ENCODE results near the gene OBP2A. TPM values are rescaled to one million over a fixed set of nuclear protein-coding genes. Genes with fewer than 3 reads are reported as not detected.

Gene OBP2A
- total RNA-seq, 1 donor from 2014 or later = not detected

- Mint-ChIP-seq H3K9me3 (peaks cover 6% of the 10 kb centered on the region), H3K27ac (no peak overlapping the region), H3K4me1 (no peaks in the 10 kb centered on the region), H3K36me3 (ENCODE audit: low read depth) (no peaks in the 10 kb centered on the region), H3K27me3 (peaks cover 12% of the 10 kb centered on the region), H3K4me3 (no peak overlapping the region)
- DNase-seq (no peak), ATAC-seq (ENCODE audit: low read depth) (no peak)
- intact Hi-C loops (cut with micrococcal nuclease) = no loop called here
- ChIA-PET POLR2A (no interaction called here), CTCF (no interaction called here)
- TF ChIP-seq, protein P1, sequence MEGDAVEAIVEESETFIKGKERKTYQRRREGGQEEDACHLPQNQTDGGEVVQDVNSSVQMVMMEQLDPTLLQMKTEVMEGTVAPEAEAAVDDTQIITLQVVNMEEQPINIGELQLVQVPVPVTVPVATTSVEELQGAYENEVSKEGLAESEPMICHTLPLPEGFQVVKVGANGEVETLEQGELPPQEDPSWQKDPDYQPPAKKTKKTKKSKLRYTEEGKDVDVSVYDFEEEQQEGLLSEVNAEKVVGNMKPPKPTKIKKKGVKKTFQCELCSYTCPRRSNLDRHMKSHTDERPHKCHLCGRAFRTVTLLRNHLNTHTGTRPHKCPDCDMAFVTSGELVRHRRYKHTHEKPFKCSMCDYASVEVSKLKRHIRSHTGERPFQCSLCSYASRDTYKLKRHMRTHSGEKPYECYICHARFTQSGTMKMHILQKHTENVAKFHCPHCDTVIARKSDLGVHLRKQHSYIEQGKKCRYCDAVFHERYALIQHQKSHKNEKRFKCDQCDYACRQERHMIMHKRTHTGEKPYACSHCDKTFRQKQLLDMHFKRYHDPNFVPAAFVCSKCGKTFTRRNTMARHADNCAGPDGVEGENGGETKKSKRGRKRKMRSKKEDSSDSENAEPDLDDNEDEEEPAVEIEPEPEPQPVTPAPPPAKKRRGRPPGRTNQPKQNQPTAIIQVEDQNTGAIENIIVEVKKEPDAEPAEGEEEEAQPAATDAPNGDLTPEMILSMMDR (IDR thresholded peaks at IDR 0.05) = no peak
Observed at GRCh38 chr9:135565141-135565628, 19.3 kb downstream of the OBP2A start.

GRCh38 chr9:135565636-135566035, 19.7 kb downstream of the OBP2A start:
- Mint-ChIP-seq H3K36me3 (ENCODE audit: low read depth) (no peaks in the 10 kb centered on the region), H3K4me1 (no peaks in the 10 kb centered on the region), H3K27me3 (peaks cover 13% of the 10 kb centered on the region), H3K27ac (no peak overlapping the region), H3K4me3 (no peak overlapping the region), H3K9me3 (peaks cover 6% of the 10 kb centered on the region)
- CTCF ChIA-PET = no interaction called here
- ATAC-seq (ENCODE audit: low read depth) = no peak
- no peak for DNase-seq
- TF ChIP-seq, protein P1 (IDR thresholded peaks at IDR 0.05) = no peak
- POLR2A ChIA-PET = no interaction called here
- intact Hi-C loops (cut with micrococcal nuclease) = no loop called here

- intact Hi-C loops (cut with micrococcal nuclease) = no loop called here
- ChIA-PET POLR2A (no interaction called here), CTCF (no interaction called here)
- no peak overlapping the region for H3K27ac Mint-ChIP-seq
- peaks cover 15% of the 10 kb centered on the region for H3K27me3 Mint-ChIP-seq
- no peak overlapping the region for H3K4me3 Mint-ChIP-seq
- no peaks in the 10 kb centered on the region for H3K4me1 Mint-ChIP-seq
- TF ChIP-seq, protein P1 (IDR thresholded peaks at IDR 0.05) = no peak
- DNase-seq (no peak), ATAC-seq (ENCODE audit: low read depth) (no peak)
- H3K9me3 Mint-ChIP-seq = peaks cover 6% of the 10 kb centered on the region
- no peaks in the 10 kb centered on the region for H3K36me3 Mint-ChIP-seq (ENCODE audit: low read depth)
Observed at GRCh38 chr9:135566552-135566951, 20.6 kb downstream of the OBP2A start.

DNA sequence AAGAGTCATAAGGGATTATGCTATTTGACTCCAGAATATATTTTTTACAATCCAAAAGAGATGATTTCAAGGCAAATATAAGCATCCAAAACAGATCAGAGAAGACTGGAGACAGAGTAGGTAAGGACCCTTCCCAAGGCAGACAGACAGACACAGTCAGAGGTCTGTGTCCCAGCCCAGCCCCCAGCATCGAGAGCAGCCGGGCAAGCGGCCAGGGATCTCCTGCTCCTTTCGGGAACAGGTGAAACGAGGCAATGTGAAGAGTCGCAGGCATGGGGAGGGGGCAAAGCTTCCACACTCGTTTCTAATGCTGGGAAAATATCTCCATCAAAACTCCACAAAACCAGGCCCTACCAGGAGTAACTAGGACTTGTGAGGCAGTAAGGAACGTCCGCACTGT, 21.4 kb downstream of the OBP2A start:
- Mint-ChIP-seq H3K4me3 (no peak overlapping the region), H3K27me3 (peaks cover 15% of the 10 kb centered on the region), H3K4me1 (no peaks in the 10 kb centered on the region), H3K9me3 (peaks cover 6% of the 10 kb centered on the region), H3K36me3 (ENCODE audit: low read depth) (no peaks in the 10 kb centered on the region), H3K27ac (no peak overlapping the region)
- DNase-seq (no peak), ATAC-seq (ENCODE audit: low read depth) (no peak)
- TF ChIP-seq, protein P1 (IDR thresholded peaks at IDR 0.05) = no peak
- ChIA-PET POLR2A (no interaction called here), CTCF (no interaction called here)
- intact Hi-C loops (cut with micrococcal nuclease) = no loop called here

- Mint-ChIP-seq H3K27me3 (peaks cover 15% of the 10 kb centered on the region), H3K9me3 (peaks cover 6% of the 10 kb centered on the region), H3K27ac (no peak overlapping the region), H3K36me3 (ENCODE audit: low read depth) (no peaks in the 10 kb centered on the region), H3K4me1 (no peaks in the 10 kb centered on the region), H3K4me3 (no peak overlapping the region)
- ChIA-PET CTCF (no interaction called here), POLR2A (no interaction called here)
- intact Hi-C loops (cut with micrococcal nuclease) = no loop called here
- TF ChIP-seq, protein P1 (IDR thresholded peaks at IDR 0.05) = no peak
- DNase-seq (no peak), ATAC-seq (ENCODE audit: low read depth) (no peak)
Observed at GRCh38 chr9:135568026-135568425, 22.1 kb downstream of the OBP2A start.
